NT2/D1 (cell line): ENCODE results near the gene LRMDA.

ENCODE experiments used
- SUZ12 ChIP-seq: IDR thresholded peaks from 2 replicates; pipeline ENCODE4 v1.6.1; 2011; ENCODE audit not compliant: insufficient read length, insufficient read depth; ENCODE audit errors: extremely low read depth
- YY1 ChIP-seq: IDR thresholded peaks from 2 replicates; pipeline ENCODE4 v1.6.1; 2011; ENCODE audit not compliant: insufficient read length, insufficient read depth
- ZNF274 ChIP-seq: IDR thresholded peaks from 2 replicates; pipeline ENCODE4 v1.6.1; 2011; ENCODE audit warnings: mild to moderate bottlenecking, low read depth, low read length

DNA sequence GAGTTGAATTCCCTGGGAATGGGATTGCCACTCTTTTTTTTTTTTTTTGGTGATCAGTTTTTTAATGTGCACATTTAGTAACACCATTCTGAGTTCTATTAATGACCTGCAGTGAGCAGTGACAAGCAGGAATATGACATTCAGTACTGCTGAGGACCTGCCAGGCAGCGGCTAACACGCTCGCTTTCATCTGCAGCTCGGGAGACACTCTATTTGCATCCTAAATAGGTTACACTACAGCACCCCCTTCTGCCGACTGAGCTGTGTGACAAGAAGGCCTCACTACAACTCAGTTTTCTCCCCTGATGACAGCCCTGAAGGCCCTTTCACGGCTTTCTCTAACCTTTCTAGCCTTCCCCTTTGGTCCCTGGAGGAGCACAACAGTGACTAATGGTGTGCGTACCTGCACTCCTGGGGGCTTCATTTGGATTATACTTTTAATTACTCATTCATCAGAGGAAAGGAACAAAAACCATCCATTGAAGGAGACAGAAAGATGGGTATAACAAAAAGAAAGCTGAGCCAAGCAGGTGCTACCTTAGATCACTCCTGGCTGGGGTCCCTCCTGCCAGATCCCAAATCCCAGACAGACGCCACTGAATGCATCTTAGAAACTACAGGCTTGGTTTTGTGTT, 872.4 kb downstream of the LRMDA start:
- no peak for TF ChIP-seq SUZ12
- no peak for TF ChIP-seq YY1
- no peak for TF ChIP-seq ZNF274
